Hepatocyte (in vitro differentiated cells): ENCODE results near the gene BACH2.

ENCODE experiments used
- CTCF ChIP-seq: fragments of 200-600 bp; sonication (generic); IDR thresholded peaks from 2 replicates; pipeline ENCODE4 v1.5.1; 2016; ENCODE audit warnings: antibody characterized with exemption, mild to moderate bottlenecking; ENCODE audit not compliant: poor library complexity
- EZH2 ChIP-seq: fragments of 200-600 bp; sonication (generic); IDR thresholded peaks from 2 replicates; pipeline ENCODE4 v1.6.1; 2016; ENCODE audit warnings: antibody characterized with exemption, mild to moderate bottlenecking, borderline replicate concordance

GRCh38 chr6:90230548-90231215 lies 66.0 kb downstream of the BACH2 start:
- TF ChIP-seq EZH2: no peak
- no peak for TF ChIP-seq CTCF
